Neural crest cell (in vitro differentiated cells): Measurements from ENCODE around the gene DDC. TPM values are rescaled to one million over a fixed set of nuclear protein-coding genes. Genes with fewer than 3 reads are reported as not detected.

Experiments used
- DNase-seq: peaks from one replicate; pipeline ENCODE4 v3.0.0; 2021; ENCODE audit warnings: low read depth, mixed read lengths, low spot score
- H3K27ac Mint-ChIP-seq: one replicate; pipeline ENCODE4 v1.8.0; 2021; ENCODE audit warnings: mild to moderate bottlenecking, mixed read lengths; ENCODE audit not compliant: unreplicated experiment
- H3K27me3 Mint-ChIP-seq: 2 replicates; pipeline ENCODE4 v1.8.0; 2021; ENCODE audit warnings: low read depth, mild to moderate bottlenecking, mixed read lengths
- H3K36me3 Mint-ChIP-seq: 2 replicates; pipeline ENCODE4 v1.8.0; 2021; ENCODE audit warnings: low read depth, mild to moderate bottlenecking, mixed read lengths
- H3K4me1 Mint-ChIP-seq: 2 replicates; pipeline ENCODE4 v1.8.0; 2021; ENCODE audit warnings: mixed read lengths
- H3K4me3 Mint-ChIP-seq: one replicate; pipeline ENCODE4 v1.8.0; 2021; ENCODE audit warnings: mild to moderate bottlenecking, mixed read lengths
- H3K9me3 Mint-ChIP-seq: 2 replicates; pipeline ENCODE4 v1.8.0; 2021; ENCODE audit warnings: mixed read lengths
- CTCF ChIP-seq: fragments of 200-600 bp; sonication (generic); conservative IDR thresholded peaks from 2 replicates; pipeline ENCODE4 v1.5.0; 2021; ENCODE audit warnings: antibody characterized with exemption, mild to moderate bottlenecking
- long read RNA-seq: library from polyadenylated mRNA; unstranded; transcript quantifications from one replicate; pipeline ENCODE4 v2.0.0, GENCODE V29; 2020
- total RNA-seq: library from RNA; stranded (reverse); gene quantifications from 2 replicates; pipeline ENCODE4 v1.2.1, GENCODE V29; 2021

The DDC gene
- 0.57 and 1.0 TPM in 2 replicates for total RNA-seq
- long read RNA-seq: 0 reads

DNA sequence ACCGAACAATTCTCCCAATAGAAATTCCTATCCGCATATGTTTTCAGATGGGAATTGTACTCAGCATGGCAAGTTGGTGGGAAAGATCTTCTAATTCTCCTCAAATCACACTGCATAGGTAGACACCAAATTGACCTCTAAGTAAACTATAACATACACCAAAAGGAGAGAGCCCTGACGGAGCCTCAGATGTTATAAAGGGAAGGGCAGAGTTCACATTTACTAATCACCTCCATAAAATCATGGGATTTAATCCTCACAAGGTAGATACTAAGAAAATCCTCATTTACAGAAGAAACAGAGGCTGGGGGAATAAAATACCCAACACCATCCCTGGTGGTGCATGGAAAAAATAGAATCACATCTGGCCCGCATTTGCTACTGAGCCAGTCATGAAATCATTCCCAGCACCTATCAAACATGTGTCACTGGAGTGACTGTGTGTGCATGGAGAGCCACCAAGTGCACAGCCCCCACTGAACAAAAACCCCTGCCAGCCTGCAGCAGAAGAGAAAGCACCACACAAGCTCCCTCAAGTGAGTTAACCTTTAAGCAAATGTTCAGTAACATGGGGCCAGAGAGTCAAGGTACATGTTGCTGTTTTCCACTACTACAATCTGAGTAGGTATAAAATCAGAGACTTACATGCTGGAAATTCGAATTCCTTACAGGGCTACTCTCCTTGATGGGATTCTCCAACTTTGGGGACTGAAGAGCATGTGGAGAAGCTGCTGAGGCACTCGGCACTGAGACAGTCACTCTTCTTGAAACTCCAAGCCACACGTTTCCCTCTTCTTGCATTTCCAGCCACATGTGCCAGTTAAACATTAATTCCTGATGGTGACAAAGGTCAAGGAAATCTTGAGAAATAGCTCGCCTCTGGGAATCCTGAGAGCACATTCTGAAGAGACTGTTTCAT is at the start of gene DDC:
DDC (minus strand) TSS at position 766 of the 919 bp plus-strand sequence. CDS start 21,320 bp downstream, outside the sequence.
- Mint-ChIP-seq H3K36me3 (no peaks in the 10 kb centered on the region), H3K27ac (no peak within 1 kb of the TSS), H3K27me3 (peaks cover 3% of the 10 kb centered on the region), H3K9me3 (no peaks in the 10 kb centered on the region), H3K4me1 (peaks cover 13% of the 10 kb centered on the region), H3K4me3 (no peak within 1 kb of the TSS)
- no peak for TF ChIP-seq CTCF
- no peak for DNase-seq

GRCh38 chr7:50613473-50613872 is 48.3 kb upstream of the DDC start:
- no peaks in the 10 kb centered on the region for H3K27me3 Mint-ChIP-seq
- H3K9me3 Mint-ChIP-seq: no peaks in the 10 kb centered on the region
- no peak overlapping the region for H3K27ac Mint-ChIP-seq
- H3K36me3 Mint-ChIP-seq: peaks cover 11% of the 10 kb centered on the region
- no peak for TF ChIP-seq CTCF
- no peaks in the 10 kb centered on the region for H3K4me1 Mint-ChIP-seq
- no peak for DNase-seq
- no peak overlapping the region for H3K4me3 Mint-ChIP-seq

DNA sequence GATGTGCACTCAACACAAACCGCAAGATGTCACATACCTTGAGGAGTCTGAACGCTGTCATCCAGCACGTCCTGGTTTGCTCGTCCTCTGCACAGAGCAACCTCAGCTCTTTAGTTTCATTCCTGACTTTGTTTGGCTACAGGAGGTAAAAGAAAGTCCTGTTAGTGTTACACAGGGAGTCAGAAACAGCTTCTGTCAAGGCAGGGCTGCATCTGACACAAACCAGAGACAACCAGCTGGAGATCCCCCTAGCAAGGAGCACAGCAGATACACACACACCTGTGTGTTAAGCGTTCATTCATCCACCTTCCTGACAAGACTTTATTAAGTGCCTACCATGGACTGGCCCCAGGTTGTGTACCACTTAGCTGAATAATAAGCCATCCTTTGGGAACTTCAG is 47.5 kb upstream of the DDC start:
- peaks cover 12% of the 10 kb centered on the region for H3K36me3 Mint-ChIP-seq
- no peak for TF ChIP-seq CTCF
- no peaks in the 10 kb centered on the region for H3K27me3 Mint-ChIP-seq
- H3K4me3 Mint-ChIP-seq: no peak overlapping the region
- DNase-seq: no peak
- H3K4me1 Mint-ChIP-seq: no peaks in the 10 kb centered on the region
- no peaks in the 10 kb centered on the region for H3K9me3 Mint-ChIP-seq
- no peak overlapping the region for H3K27ac Mint-ChIP-seq

GRCh38 chr7:50610521-50611277 is 45.5 kb upstream of the DDC start:
- Mint-ChIP-seq H3K4me1 (no peaks in the 10 kb centered on the region), H3K27me3 (no peaks in the 10 kb centered on the region), H3K36me3 (peaks cover 20% of the 10 kb centered on the region), H3K27ac (no peak overlapping the region), H3K9me3 (no peaks in the 10 kb centered on the region), H3K4me3 (no peak overlapping the region)
- DNase-seq: no peak
- no peak for TF ChIP-seq CTCF

DNA sequence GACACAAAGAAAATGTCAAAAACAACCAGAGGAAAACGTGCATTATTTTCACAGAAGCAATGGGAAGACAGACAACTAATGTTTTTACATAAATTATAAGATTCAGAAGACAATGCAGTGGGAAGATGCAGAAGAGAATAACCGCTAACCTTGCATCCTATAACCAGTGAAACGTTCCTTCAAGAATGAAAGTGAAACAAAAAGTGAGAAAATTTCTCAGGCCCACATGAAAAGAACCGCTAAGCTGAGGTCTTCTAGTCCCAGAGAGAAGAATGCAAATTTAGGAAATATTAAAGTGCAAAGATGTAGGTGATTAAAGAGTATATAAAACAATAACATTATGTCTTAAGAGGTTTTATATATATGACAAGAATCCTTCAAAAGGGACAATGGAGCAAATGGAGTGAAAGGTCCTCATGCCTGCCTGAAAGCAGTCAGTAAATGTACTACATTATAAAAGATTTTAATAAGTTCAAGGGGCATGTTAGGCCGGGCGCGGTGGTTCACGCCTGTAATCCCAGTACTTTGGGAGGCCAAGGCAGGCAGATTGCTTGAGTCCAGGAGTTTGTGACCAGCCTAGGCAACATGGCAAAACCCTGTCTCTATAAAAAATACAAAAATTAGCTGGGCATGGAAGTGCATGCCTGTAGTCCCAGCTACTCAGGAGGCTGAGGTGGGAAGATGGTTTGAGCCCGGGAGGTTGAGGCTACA is 43.1 kb upstream of the DDC start:
- Mint-ChIP-seq H3K27ac (no peak overlapping the region), H3K4me1 (no peaks in the 10 kb centered on the region), H3K4me3 (no peak overlapping the region), H3K36me3 (peaks cover 20% of the 10 kb centered on the region), H3K27me3 (no peaks in the 10 kb centered on the region), H3K9me3 (no peaks in the 10 kb centered on the region)
- TF ChIP-seq CTCF: no peak
- DNase-seq: no peak
